ENCODE measurements around the gene GLP1R. TPM values are rescaled to one million over a fixed set of nuclear protein-coding genes. Genes with fewer than 3 reads are reported as not detected.
A peak's percentile ranks its signal among the peaks of the same experiment; 100 is the strongest.

The GLP1R gene
- total RNA-seq, 3 donors from 2014 or later, result 0.09 to 0.14 TPM; not detected in 1

GRCh38 chr6:39137245-39137644, 88.7 kb downstream of the GLP1R start:
- Histone ChIP-seq H3K9me3 (no peaks in the 10 kb centered on the region), H3K36me3 (ENCODE audit: low read depth) (no peaks in the 10 kb centered on the region), H3K4me1 (ENCODE audit: low read depth) (no peaks in the 10 kb centered on the region), H3K4me3 (no peak overlapping the region)
- no peak for TF ChIP-seq CTCF (IDR thresholded peaks at IDR 0.05)
- intact Hi-C loops (cut with DNase I, micrococcal nuclease), result no loop called here
- ATAC-seq (peak; percentile 52), DNase-seq (peak in 1 of 3 donors; percentile 78)

Other genes with a start within 250 kb of the GLP1R start
- gene SAYSD1, start 66.4 kb downstream of the GLP1R start, total RNA-seq, result 10 to 100 TPM; 12.8 to 16.0 (median 14.7) TPM
- gene KCNK5, start 180.7 kb downstream of the GLP1R start, total RNA-seq, result 10 to 100 TPM; 33.6 to 69.8 (median 42.7) TPM